Suprapubic skin (tissue), 4 donors: Measurements from ENCODE around the gene CCNA2.

Experiments
- EP300 ChIP-seq: sonication (generic); formaldehyde crosslinking; IDR thresholded peaks from one replicate; pipeline ENCODE4 v1.6.1; 2017; ENCODE audit warnings: antibody characterized with exemption
- POLR2AphosphoS5 ChIP-seq, 3 donors: sonication (generic); formaldehyde crosslinking; IDR thresholded peaks; one replicate each; pipeline ENCODE4 v1.6.1; 2017; ENCODE audit warnings: antibody characterized with exemption in 3 of 3

DNA sequence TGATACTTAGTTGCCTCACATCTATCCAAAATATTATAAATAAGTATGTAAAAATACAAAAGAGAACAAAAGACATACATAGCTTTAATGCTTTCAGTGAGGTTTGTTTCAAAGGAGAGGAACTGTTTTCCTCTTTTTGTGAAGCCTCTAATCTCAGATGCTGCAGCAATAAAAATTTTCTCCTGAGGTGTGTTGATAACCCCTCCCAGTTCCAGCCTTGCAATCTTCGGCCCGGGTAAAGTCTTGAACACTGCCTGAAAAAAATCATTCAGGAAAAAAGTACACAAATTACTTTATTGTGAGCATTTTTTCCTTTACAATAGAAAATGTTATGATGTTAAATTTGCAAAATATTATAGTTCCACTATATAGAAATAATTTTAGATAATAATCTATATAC is 37.7 kb upstream of the CCNA2 start:
- TF ChIP-seq EP300 (no peak), POLR2AphosphoS5 (IDR thresholded peaks at IDR 0.05) (no peak)
